NCI-H510A treated with DMSO at 0.1 percent for 48 hours (cell line): ENCODE data around the gene MAN1C1.
A peak's percentile ranks its signal among the peaks of the same experiment; 100 is the strongest.

Experiments
- DNase-seq: peaks from one replicate; lab custom pipeline; 2025; lab: John Stamatoyannopoulos, UW

MAN1C1 gene

GRCh38 chr1:25803368-25803767 is 186.8 kb downstream of the MAN1C1 start:
- no peak for DNase-seq

- DNase-seq: no peak
These were observed 187.8 kb downstream of the MAN1C1 start for GRCh38 chr1:25804244-25804963.

- no peak for DNase-seq
These were observed 188.6 kb downstream of the MAN1C1 start for GRCh38 chr1:25804964-25805862.

- DNase-seq: no peak
These were observed 189.3 kb downstream of the MAN1C1 start for GRCh38 chr1:25805863-25806225.

GRCh38 chr1:25806418-25806817 is 189.8 kb downstream of the MAN1C1 start:
- DNase-seq: no peak

- no peak for DNase-seq
These were observed 191.1 kb downstream of the MAN1C1 start for GRCh38 chr1:25807480-25808390.

GRCh38 chr1:25808481-25809244 is 192.1 kb downstream of the MAN1C1 start:
- DNase-seq: no peak

GRCh38 chr1:25809283-25809926 is 192.8 kb downstream of the MAN1C1 start:
- DNase-seq: no peak

- no peak for DNase-seq
These were observed 193.3 kb downstream of the MAN1C1 start for GRCh38 chr1:25809929-25810328.

GRCh38 chr1:25810341-25811299 is 194.0 kb downstream of the MAN1C1 start:
- peak; percentile 60 for DNase-seq

- DNase-seq: no peak
These were observed 194.9 kb downstream of the MAN1C1 start for GRCh38 chr1:25811384-25812082.

- DNase-seq: no peak
These were observed 196.6 kb downstream of the MAN1C1 start for GRCh38 chr1:25813071-25813733.

- DNase-seq: no peak
These were observed 197.3 kb downstream of the MAN1C1 start for GRCh38 chr1:25813734-25814471.

- DNase-seq: no peak
These were observed 198.0 kb downstream of the MAN1C1 start for GRCh38 chr1:25814549-25815087.

- no peak for DNase-seq
These were observed 198.9 kb downstream of the MAN1C1 start for GRCh38 chr1:25815208-25816111.

GRCh38 chr1:25816112-25816718 is 199.6 kb downstream of the MAN1C1 start:
- DNase-seq: no peak
